ENCODE data around the gene NSG1.
A peak's percentile ranks its signal among the peaks of the same experiment; 100 is the strongest.
"Not testable (repeated sequence)": the region's sequence is repeated elsewhere in the genome, so short reads cannot be mapped to it uniquely, and the experiment has no call there.

Gene NSG1

GRCh38 chr4:4416981-4417380 is 30.1 kb downstream of the NSG1 start:
- DNase-seq, result no peak

- no peak for DNase-seq
Measured at GRCh38 chr4:4417886-4418285, 31.0 kb downstream of the NSG1 start.

- DNase-seq, result no peak
Measured at GRCh38 chr4:4418676-4419390, 31.9 kb downstream of the NSG1 start.

- no peak for DNase-seq
Measured at GRCh38 chr4:4419896-4420295, 33.0 kb downstream of the NSG1 start.

- no peak for DNase-seq
Measured at GRCh38 chr4:4420421-4420820, 33.5 kb downstream of the NSG1 start.

GRCh38 chr4:4421356-4421755 is 34.5 kb downstream of the NSG1 start:
- DNase-seq, result no peak

GRCh38 chr4:4422117-4422516 is 35.2 kb downstream of the NSG1 start:
- not testable (repeated sequence) for DNase-seq

GRCh38 chr4:4422856-4423499 is 36.1 kb downstream of the NSG1 start:
- no peak for DNase-seq

GRCh38 chr4:4423706-4424498 is 37.0 kb downstream of the NSG1 start:
- DNase-seq, result no peak

GRCh38 chr4:4424499-4425115 is 37.7 kb downstream of the NSG1 start:
- no peak for DNase-seq

- no peak for DNase-seq
Measured at GRCh38 chr4:4425119-4425690, 38.3 kb downstream of the NSG1 start.

GRCh38 chr4:4425696-4426095 is 38.8 kb downstream of the NSG1 start:
- no peak for DNase-seq

- DNase-seq, result no peak
Measured at GRCh38 chr4:4426511-4427120, 39.7 kb downstream of the NSG1 start.

GRCh38 chr4:4427121-4427870 is 40.4 kb downstream of the NSG1 start:
- DNase-seq, result no peak

GRCh38 chr4:4427886-4428285 is 41.0 kb downstream of the NSG1 start:
- no peak for DNase-seq

GRCh38 chr4:4428966-4429875 is 42.3 kb downstream of the NSG1 start:
- DNase-seq, result no peak

GRCh38 chr4:4430492-4431195 is 43.7 kb downstream of the NSG1 start:
- peak; percentile 13 to 49 (median 32) for DNase-seq

GRCh38 chr4:4432341-4433125 is 45.6 kb downstream of the NSG1 start:
- DNase-seq, result no peak

- DNase-seq, result no peak
Measured at GRCh38 chr4:4433941-4434340, 47.0 kb downstream of the NSG1 start.
